Activated CD8-positive, alpha-beta memory T cell treated with anti-CD3 and anti-CD28 coated beads for 48 hours (primary cell): ENCODE results near the gene JAG1.

Source experiments
- DNase-seq, 3 experiments: peaks; one replicate each; pipeline ENCODE4 v3.0.0-alpha.2; 2020; ENCODE audit warnings: low read depth in 2 of 3, low spot score in 2 of 3

JAG1 gene

DNA sequence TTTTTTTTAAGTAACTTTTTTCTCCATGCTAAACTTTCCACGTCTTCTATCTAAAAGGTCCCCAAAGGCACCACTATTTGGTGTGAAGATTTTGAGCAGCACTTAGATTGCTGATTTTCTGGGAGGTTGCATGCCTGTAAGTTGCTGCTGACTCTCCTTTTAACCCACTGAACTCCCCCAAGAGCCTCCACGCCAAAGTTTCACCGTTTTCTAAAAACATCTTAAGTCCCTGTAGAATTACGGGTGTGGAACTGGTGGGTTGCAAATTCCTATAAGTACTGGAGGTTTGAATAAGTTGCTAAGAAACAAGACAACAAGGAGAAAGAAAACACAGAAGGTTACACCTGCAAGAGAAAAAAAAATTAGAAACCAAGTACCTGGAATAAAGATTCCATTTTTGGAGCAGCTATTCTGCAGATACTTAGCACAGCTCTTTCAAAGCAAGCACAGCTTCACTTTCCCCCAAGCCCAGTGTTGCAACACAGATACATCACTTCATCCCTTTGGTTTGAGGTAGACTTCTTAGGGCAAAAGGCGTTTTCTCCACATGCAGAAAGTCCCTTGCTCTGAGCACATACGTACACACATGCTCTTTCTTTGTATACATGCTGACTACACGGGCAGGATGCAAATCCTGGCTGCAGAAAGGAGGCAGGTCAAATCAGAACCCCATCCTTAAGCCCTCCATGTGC is 5.0 kb downstream of the JAG1 start:
- no peak for DNase-seq

GRCh38 chr20:10667560-10668167 is 6.1 kb downstream of the JAG1 start:
- DNase-seq = no peak

DNA sequence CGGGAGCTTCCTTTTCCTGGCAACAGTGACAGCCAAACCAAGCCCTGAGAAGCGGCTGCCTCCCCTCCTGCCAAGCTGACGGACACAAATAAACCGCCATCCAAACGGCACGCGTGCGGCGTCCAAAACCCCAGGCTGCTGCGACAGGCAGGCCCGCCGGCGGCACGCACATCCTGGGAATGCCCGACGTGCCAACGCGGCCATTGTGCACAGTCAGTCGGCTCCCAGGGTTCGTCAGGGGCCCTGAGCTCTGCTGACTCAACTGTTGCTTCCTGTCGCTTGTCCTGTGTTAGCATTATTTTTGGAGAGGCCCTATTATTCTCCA is 6.8 kb downstream of the JAG1 start:
- DNase-seq = no peak

GRCh38 chr20:10666221-10667076 is 7.3 kb downstream of the JAG1 start:
- DNase-seq = no peak

DNA sequence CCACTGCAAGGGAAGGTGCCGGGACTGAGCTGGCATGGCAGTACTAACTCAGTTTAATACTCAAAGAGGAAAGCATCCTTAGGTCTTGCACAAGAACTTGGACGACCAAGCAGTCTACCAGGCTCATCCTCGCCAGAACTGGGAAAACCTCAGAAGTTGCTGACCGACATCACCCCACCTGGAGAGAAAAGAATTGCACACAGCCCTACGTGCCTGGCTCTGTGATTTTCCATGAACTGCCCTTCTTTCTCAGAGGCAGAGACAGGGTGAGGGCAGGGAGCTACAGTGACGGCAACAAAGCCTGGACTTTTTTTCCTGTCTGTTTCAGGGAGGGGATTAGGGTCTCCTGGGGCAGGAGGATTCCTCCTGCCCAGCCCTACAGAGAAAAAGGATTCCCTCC is 8.0 kb downstream of the JAG1 start:
- no peak for DNase-seq

GRCh38 chr20:10665027-10665561 is 8.7 kb downstream of the JAG1 start:
- DNase-seq = no peak

GRCh38 chr20:10663756-10664155 is 10.0 kb downstream of the JAG1 start:
- no peak for DNase-seq

- DNase-seq = no peak
Measured at GRCh38 chr20:10662661-10663458, 10.9 kb downstream of the JAG1 start.

DNA sequence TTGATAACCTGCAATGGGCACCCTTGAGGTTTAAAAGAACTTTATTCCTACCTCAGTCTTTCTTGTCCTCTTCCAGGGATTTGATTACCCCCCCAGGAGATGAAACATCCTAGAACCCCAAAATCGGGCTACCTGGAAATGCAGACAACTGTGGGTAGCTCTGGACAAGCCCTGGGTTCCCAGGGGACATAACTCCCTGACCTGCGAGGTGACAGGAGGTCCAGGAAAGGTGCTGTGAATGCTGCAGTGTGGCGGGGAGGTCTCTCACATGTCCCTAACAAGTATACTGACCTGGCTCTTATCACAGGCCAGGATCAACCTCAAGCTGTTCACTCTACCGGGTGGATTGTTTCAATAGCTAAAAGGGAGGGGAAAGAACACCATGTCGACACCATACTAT is 11.6 kb downstream of the JAG1 start:
- DNase-seq = no peak

DNA sequence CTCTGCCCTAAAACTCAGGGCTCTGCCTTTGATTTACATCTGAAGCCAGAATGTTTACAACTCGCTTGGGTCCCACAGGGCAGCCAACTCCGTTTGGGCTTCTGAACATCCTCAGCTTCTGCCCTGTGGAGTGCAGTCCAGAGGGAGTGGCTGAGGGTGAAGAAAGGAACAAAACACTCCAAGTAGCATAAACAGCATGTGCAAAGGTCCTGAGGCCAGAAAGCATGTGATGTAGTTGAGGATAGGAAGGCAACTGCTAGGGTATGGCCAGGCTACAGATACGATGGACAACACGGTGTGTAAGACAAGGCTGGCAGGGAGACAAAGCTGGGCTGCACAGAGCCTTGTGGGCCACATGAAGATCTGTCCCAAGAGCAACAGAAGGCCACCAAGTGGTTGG is 12.5 kb downstream of the JAG1 start:
- no peak for DNase-seq

DNA sequence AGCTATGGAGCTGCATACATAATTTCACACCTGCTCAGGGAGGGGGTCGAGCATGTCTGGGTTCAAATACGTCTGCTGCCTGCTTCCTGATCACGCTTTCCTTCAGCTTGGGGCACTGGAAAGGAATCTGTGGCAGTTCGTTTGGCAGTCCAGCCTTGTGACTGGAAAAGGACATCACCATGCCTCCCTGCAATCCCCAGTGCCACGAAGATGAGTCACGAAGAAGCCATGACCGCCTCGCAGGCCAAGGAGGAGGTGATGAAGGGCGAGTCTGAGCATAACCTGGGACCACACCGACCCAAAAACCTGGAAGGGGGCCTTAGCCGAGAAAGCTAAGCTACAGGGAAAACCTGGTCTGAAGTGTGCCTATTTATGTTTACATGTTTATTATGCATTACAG is 13.1 kb downstream of the JAG1 start:
- DNase-seq = no peak

DNA sequence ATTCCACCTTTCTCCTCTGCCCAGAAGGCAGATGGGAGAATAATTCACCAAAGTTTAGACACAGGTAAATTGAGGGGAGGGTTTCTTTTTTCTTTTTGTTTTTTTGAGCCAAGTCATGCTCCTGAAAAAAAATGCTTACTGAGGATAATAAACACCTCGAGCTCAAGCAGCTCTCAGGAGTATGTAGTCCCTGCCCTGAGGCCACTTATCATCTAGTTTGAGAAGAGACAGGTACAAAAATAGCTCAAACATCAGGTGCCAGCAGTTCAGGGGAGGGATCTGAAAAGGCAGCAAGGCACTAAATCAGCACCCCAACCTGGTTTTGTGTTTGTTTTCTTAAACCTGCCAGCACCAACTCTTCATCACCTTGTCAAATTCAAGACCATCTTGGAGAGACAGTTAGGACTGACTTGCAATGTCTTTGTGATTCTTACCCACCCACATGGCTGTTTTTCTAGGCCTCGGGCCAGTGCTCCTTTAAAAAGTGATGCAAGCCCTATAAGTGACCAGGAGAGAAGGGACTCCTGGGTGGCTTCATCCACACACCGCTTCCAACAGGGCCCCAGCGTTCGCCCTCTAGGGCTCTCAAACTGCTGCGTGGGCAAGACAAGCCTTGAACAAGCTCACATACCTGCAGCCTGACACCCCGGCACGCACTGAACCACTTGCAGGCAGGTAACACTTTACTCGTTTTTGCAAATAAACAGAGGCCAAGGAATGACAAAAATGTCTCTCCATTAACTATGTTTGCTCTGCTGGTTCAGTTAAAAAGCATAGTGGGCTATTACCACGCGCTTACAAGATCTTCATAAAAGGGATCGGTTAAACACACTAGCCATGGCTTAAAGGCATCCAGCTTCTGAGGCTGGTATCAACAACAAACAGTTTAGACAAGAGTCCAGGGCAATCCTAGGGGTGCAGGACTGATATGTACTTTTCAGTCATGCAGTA is 13.9 kb downstream of the JAG1 start:
- DNase-seq = no peak

DNA sequence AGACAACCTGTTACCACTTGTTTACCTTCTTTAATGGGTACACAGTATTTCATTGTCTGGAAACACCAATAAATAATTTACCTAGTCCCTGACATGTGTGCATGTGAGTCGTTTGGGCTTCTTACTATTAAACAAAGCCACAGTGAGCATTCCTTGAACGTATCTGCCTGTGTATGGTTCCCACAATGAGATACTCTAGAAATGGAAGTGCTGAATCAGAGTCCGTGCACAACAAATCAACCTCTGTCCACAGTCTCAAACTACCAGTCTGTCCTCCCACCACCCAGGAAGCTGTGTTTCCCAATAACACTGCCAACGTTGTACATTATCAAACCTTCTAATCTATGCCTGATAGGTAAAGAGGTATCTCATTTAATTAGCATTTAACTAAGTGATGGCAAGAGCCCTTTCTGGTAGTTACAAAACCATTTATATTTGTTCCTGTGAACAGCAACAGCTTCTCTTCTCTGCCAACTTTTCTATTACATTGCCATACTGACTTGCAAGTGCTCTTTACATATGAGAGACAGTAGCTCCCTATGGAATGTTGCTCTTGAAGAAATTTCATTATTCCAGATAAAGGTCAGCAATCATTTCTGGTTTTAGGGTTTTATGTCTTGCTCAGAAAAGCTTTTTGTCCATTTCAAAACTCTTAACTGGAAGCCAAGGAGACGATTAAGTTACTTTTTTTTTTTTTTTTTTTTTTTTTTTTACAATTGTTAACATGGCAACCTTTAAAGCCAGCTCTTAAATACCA is 14.7 kb downstream of the JAG1 start:
- DNase-seq = no peak

- DNase-seq = no peak
Measured at GRCh38 chr20:10658051-10658823, 15.6 kb downstream of the JAG1 start.

GRCh38 chr20:10657453-10657852 is 16.3 kb downstream of the JAG1 start:
- DNase-seq = no peak

- DNase-seq = no peak
Measured at GRCh38 chr20:10655720-10656669, 17.8 kb downstream of the JAG1 start.

DNA sequence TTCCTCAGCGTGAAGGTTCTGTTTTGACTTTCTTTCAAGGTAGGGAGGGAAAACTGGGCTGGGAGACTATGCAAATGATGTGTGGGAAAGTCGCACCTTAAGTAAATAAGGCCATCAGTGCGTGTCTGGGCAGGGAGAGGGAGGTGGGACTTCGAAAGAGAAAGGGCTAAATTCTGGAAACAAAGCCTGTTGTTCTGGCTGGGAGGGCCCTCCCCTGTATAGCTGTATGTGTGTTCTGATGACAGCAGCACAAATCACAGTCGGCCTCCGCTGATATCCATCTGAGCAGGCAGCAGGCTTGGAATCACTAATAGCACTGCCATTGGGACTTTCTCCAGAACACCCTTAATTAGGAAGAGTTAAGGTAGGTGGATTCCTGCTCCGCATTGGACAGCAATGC is 19.2 kb downstream of the JAG1 start:
- DNase-seq = no peak

- DNase-seq = no peak
Measured at GRCh38 chr20:10654250-10654610, 19.6 kb downstream of the JAG1 start.
